HCT116 (cell line): ENCODE measurements around the gene RETREG1. TPM values are rescaled to one million over a fixed set of nuclear protein-coding genes. Genes with fewer than 3 reads are reported as not detected.

Source experiments
- ATAC-seq: fragments of 200-7000 bp; cut with Tn5 transposase; 2 replicates; pipeline ENCODE4 v1.9.1; 2020; ENCODE audit warnings: mild to moderate bottlenecking, moderate library complexity
- BruUV-seq: library from RNA; stranded (reverse); fragments of 400-500 nt; replicated peaks from 2 replicates; lab custom pipeline; 2021; lab: Mats Ljungman, UMichigan
- CTCF ChIA-PET: fragments of 300-600 bp; sonication (Branson Sonifier 250); formaldehyde crosslinking; loops from one replicate; lab custom pipeline; 2021; ENCODE audit warnings: antibody characterized with exemption; lab: Charles Lee
- POLR2A ChIA-PET: fragments of 300-600, 350-600 bp; sonication (Branson Sonifier 250); formaldehyde crosslinking; loops from one replicate; lab custom pipeline; 2021; ENCODE audit warnings: antibody characterized with exemption; lab: Charles Lee
- RAD21 ChIA-PET, 2 experiments: fragments of 300-600 bp; sonication (Branson Sonifier 250); formaldehyde crosslinking; loops; one replicate each; lab custom pipeline; 2023; ENCODE audit warnings: low total read pairs in 2 of 2; ENCODE audit not compliant: uncharacterized antibody in 2 of 2, unreplicated experiment in 2 of 2, low non-redundant PET in 1 of 2; lab: Charles Lee
- DNase-seq: peaks from one replicate; pipeline ENCODE4 v3.0.0-alpha.2; 2010; ENCODE audit warnings: low read depth, low spot score
- H2AFZ ChIP-seq: fragments of 200-600 bp; shearing (Covaris generic), sonication (generic); 2 replicates; pipeline ENCODE4 v1.6.1; 2017; ENCODE audit warnings: low read depth, mixed run types, mixed read lengths, antibody characterized with exemption, low read length; ENCODE audit not compliant: poor library complexity, severe bottlenecking
- H3K27ac ChIP-seq: 2 replicates; pipeline ENCODE4 v1.5.1; 2012; ENCODE audit warnings: low read depth, low read length
- H3K27me3 ChIP-seq: fragments of 200-600 bp; sonication (generic); 2 replicates; pipeline ENCODE4 v1.6.1; 2016; ENCODE audit warnings: mixed run types, low read length, mixed read lengths; ENCODE audit not compliant: insufficient read depth
- H3K36me3 ChIP-seq, 2 experiments: fragments of 200-500 bp in 1 of 2; fragments of 200-600 bp in 1 of 2; sonication (Bioruptor generic) in 1 of 2; sonication (generic) in 1 of 2; 2 replicates each; pipeline versions ENCODE4 v1.5.1 to v1.6.1; 2014 to 2016; ENCODE audit warnings: low read length in 2 of 2, inconsistent platforms in 1 of 2, mixed read lengths in 1 of 2, mixed run types in 1 of 2; ENCODE audit not compliant: insufficient read depth in 2 of 2, control insufficient read depth in 1 of 2
- H3K4me1 ChIP-seq, 2 experiments: fragments of 200-600 bp in 1 of 2; sonication (generic) in 1 of 2; 2 replicates each; pipeline versions ENCODE4 v1.5.1 to v1.6.1; 2012 to 2017; ENCODE audit warnings: low read length in 2 of 2, inconsistent platforms in 1 of 2, mild to moderate bottlenecking in 1 of 2, mixed read lengths in 1 of 2, mixed run types in 1 of 2, moderate library complexity in 1 of 2; ENCODE audit not compliant: insufficient read depth in 2 of 2, control insufficient read depth in 1 of 2
- H3K4me2 ChIP-seq: fragments of 200-600 bp; sonication (generic); 2 replicates; pipeline ENCODE4 v1.6.1; 2017; ENCODE audit warnings: mixed run types, low read length, mixed read lengths
- H3K4me3 ChIP-seq, 2 experiments: fragments of 200-600 bp in 1 of 2; sonication (generic) in 1 of 2; replicated peaks in 1 of 2; 2 replicates each; pipeline ENCODE4 v1.5.1; 2011 to 2016; ENCODE audit warnings: low read length in 2 of 2, control low read depth in 1 of 2, low read depth in 1 of 2, mild to moderate bottlenecking in 1 of 2, mixed read lengths in 1 of 2, mixed run types in 1 of 2
- H3K79me2 ChIP-seq: fragments of 200-600 bp; sonication (generic); 2 replicates; pipeline ENCODE4 v1.6.1; 2017; ENCODE audit warnings: mild to moderate bottlenecking, mixed run types, low read length, moderate library complexity, mixed read lengths; ENCODE audit not compliant: insufficient read depth
- H3K9ac ChIP-seq: fragments of 200-600 bp; sonication (generic); 2 replicates; pipeline ENCODE4 v1.6.1; 2016; ENCODE audit warnings: low read length, mixed read lengths
- H3K9me2 ChIP-seq: fragments of 200-600 bp; sonication (generic), shearing (Covaris generic); 2 replicates; pipeline ENCODE4 v1.6.1; 2017; ENCODE audit warnings: mixed run types, mild to moderate bottlenecking, moderate library complexity; ENCODE audit not compliant: insufficient read depth
- H3K9me3 ChIP-seq, 2 experiments: fragments of 200-500 bp in 1 of 2; fragments of 200-600 bp in 1 of 2; sonication (Bioruptor generic) in 1 of 2; sonication (generic) in 1 of 2; 2 replicates each; pipeline ENCODE4 v1.6.1; 2014 to 2017; ENCODE audit warnings: low read length in 2 of 2, mixed read lengths in 2 of 2, inconsistent platforms in 1 of 2, low read depth in 1 of 2, mild to moderate bottlenecking in 1 of 2, mixed run types in 1 of 2, moderate library complexity in 1 of 2; ENCODE audit not compliant: control insufficient read depth in 1 of 2, insufficient read depth in 1 of 2
- H4K20me1 ChIP-seq: fragments of 200-600 bp; sonication (generic), shearing (Covaris generic); 2 replicates; pipeline ENCODE4 v1.6.1; 2017; ENCODE audit warnings: mixed run types, mild to moderate bottlenecking, moderate library complexity; ENCODE audit not compliant: insufficient read depth
- CBX3 ChIP-seq: IDR thresholded peaks from 2 replicates; pipeline ENCODE4 v1.6.1; 2012; ENCODE audit warnings: low read depth
- ELF1 ChIP-seq: IDR thresholded peaks from 2 replicates; pipeline ENCODE4 v1.6.1; 2012; ENCODE audit warnings: low read depth, borderline replicate concordance
- EZH2 ChIP-seq: fragments of 200-600 bp; sonication (generic); IDR thresholded peaks from 2 replicates; pipeline ENCODE4 v1.6.1; 2017; ENCODE audit warnings: antibody characterized with exemption, mixed run types
- FOSL1 ChIP-seq: IDR thresholded peaks from 2 replicates; pipeline ENCODE4 v1.6.1; 2012; ENCODE audit warnings: low read depth
- JUND ChIP-seq: IDR thresholded peaks from 2 replicates; pipeline ENCODE4 v1.6.1; 2012
- POLR2A ChIP-seq: IDR thresholded peaks from 2 replicates; pipeline ENCODE4 v1.7.0; 2011; ENCODE audit warnings: borderline replicate concordance; ENCODE audit not compliant: insufficient read depth, insufficient read length; ENCODE audit errors: extremely low read depth
- POLR2AphosphoS5 ChIP-seq: IDR thresholded peaks from 2 replicates; pipeline ENCODE4 v1.6.1; 2011; ENCODE audit warnings: mild to moderate bottlenecking, low read depth, low read length, moderate library complexity
- SP1 ChIP-seq: IDR thresholded peaks from 2 replicates; pipeline ENCODE4 v1.6.1; 2012; ENCODE audit warnings: low read depth
- SRF ChIP-seq: IDR thresholded peaks from 2 replicates; pipeline ENCODE4 v1.6.1; 2012; ENCODE audit warnings: low read depth
- YY1 ChIP-seq: IDR thresholded peaks from 2 replicates; pipeline ENCODE4 v1.6.1; 2011; ENCODE audit warnings: low read length, low read depth, moderate library complexity, mild to moderate bottlenecking; ENCODE audit not compliant: insufficient replicate concordance; ENCODE audit errors: extremely low read depth
- ZFX ChIP-seq: fragments of 450-650 bp; IDR thresholded peaks from 2 replicates; pipeline ENCODE4 v1.6.1; 2017
- intact Hi-C: fragments of 100-400 bp; cut with micrococcal nuclease; formaldehyde crosslinking; loops from 2 replicates; pipeline ENCODE4 v1.10.0; 2022
- total RNA-seq: library from RNA; stranded (reverse); gene quantifications from one replicate; pipeline ENCODE4 v1.2.1, GENCODE V29; 2021; ENCODE audit not compliant: unreplicated experiment
- TF ChIP-seq, protein P1 (sequence below): IDR thresholded peaks from 2 replicates; pipeline ENCODE4 v1.6.1; 2012
- TF ChIP-seq, protein P2 (sequence below): IDR thresholded peaks from 2 replicates; pipeline ENCODE4 v1.6.1; 2011; ENCODE audit warnings: mild to moderate bottlenecking, low read length, moderate library complexity; ENCODE audit not compliant: insufficient replicate concordance; ENCODE audit errors: extremely low read depth
- TF ChIP-seq, protein P3 (sequence below): IDR thresholded peaks from 2 replicates; pipeline ENCODE4 v1.6.1; 2012; ENCODE audit warnings: low read depth

RETREG1 gene
- total RNA-seq, 1 experiment from 2014 or later = 6.0 TPM

DNA sequence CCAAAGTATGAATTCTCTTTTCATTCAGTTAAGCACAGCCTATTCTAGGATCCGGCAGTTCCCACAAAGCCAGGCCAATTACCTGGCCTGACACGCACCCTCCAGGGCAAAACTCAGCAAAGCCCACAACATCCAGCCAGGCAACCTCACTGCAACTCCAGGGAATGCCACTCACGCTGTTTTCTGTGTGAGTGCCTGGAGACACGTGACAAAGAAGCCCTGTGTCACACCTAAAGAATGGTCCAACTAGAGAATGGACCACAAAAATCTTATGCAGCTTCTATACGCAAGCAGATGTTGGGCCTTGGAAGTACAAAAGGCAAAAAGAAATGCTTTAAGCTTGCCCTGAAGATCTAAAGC, 20.2 kb downstream of the RETREG1 start:
- DNase-seq (no peak), ATAC-seq (no peak)
- RAD21 ChIA-PET = no interaction called here
- Histone ChIP-seq H3K9ac (no peak overlapping the region), H2AFZ (no peak overlapping the region), H3K36me3 (no peaks in the 10 kb centered on the region), H3K9me3 (no peaks in the 10 kb centered on the region), H3K79me2 (no peaks in the 10 kb centered on the region), H3K9me2 (no peaks in the 10 kb centered on the region), H3K27me3 (no peaks in the 10 kb centered on the region), H3K4me2 (no peak overlapping the region), H3K4me1 (peaks cover 6% of the 10 kb centered on the region in 2 experiments; a peak in 1 of 4 replicates), H4K20me1 (no peaks in the 10 kb centered on the region), H3K4me3 (no peak overlapping the region), H3K27ac (no peak overlapping the region)
- CTCF ChIA-PET = no interaction called here
- POLR2A ChIA-PET = no interaction called here
- intact Hi-C loops = no loop called here
- TF ChIP-seq, protein P1, sequence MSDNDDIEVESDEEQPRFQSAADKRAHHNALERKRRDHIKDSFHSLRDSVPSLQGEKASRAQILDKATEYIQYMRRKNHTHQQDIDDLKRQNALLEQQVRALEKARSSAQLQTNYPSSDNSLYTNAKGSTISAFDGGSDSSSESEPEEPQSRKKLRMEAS = no peak
- TF ChIP-seq CBX3 (no peak), SP1 (no peak), POLR2A (no peak)
- BruUV-seq = no TSS peak

DNA sequence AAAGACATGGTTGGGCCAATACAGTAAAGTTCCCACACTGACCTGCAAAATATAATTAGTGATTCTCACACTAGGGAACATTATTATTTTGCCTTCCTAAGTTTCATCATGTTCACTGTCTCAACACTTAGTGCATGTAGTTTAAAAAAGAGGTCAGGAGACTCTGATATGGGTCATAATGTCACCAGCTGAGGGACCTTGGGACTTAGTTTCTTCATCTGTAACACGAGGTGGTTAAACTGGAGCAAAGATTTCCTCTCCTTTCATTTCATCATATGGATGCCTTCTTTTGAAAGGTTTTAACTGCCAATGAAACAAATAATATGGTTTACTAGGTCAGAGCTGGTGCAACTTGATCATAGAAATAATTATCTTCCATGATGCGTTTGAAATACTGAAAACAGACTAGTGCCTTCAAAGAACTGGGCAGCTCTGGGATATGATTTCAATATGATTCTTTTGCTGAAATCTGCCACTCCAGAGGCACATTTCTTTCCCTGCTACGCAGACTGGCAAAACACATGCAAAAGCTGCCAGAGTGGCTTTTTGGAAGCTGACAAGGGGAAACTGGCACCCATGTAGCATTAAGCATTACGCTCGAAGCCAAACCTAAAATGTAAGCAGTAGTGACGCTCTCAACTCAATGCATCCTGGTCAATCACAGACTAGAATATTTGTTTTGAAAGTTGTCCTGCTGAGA, 20.8 kb downstream of the RETREG1 start:
- DNase-seq (no peak), ATAC-seq (no peak)
- ChIA-PET CTCF (no interaction called here), RAD21 (no interaction called here), POLR2A (no interaction called here)
- intact Hi-C loops = no loop called here
- Histone ChIP-seq H3K79me2 (no peaks in the 10 kb centered on the region), H2AFZ (no peak overlapping the region), H3K4me2 (no peak overlapping the region), H3K27me3 (no peaks in the 10 kb centered on the region), H3K4me1 (peaks cover 6% of the 10 kb centered on the region in 2 experiments; a peak in 1 of 4 replicates), H3K9me3 (no peaks in the 10 kb centered on the region), H4K20me1 (no peaks in the 10 kb centered on the region), H3K4me3 (no peak overlapping the region), H3K9ac (no peak overlapping the region), H3K9me2 (no peaks in the 10 kb centered on the region), H3K27ac (no peak overlapping the region), H3K36me3 (no peaks in the 10 kb centered on the region)
- no TSS peak for BruUV-seq
- TF ChIP-seq, protein P2, sequence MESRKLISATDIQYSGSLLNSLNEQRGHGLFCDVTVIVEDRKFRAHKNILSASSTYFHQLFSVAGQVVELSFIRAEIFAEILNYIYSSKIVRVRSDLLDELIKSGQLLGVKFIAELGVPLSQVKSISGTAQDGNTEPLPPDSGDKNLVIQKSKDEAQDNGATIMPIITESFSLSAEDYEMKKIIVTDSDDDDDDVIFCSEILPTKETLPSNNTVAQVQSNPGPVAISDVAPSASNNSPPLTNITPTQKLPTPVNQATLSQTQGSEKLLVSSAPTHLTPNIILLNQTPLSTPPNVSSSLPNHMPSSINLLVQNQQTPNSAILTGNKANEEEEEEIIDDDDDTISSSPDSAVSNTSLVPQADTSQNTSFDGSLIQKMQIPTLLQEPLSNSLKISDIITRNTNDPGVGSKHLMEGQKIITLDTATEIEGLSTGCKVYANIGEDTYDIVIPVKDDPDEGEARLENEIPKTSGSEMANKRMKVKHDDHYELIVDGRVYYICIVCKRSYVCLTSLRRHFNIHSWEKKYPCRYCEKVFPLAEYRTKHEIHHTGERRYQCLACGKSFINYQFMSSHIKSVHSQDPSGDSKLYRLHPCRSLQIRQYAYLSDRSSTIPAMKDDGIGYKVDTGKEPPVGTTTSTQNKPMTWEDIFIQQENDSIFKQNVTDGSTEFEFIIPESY = no peak
- TF ChIP-seq SP1 (no peak), YY1 (no peak), ZFX (no peak), POLR2A (no peak), EZH2 (no peak), SRF (no peak), JUND (no peak), ELF1 (no peak), POLR2AphosphoS5 (no peak), CBX3 (no peak), FOSL1 (no peak)
- TF ChIP-seq, protein P3, sequence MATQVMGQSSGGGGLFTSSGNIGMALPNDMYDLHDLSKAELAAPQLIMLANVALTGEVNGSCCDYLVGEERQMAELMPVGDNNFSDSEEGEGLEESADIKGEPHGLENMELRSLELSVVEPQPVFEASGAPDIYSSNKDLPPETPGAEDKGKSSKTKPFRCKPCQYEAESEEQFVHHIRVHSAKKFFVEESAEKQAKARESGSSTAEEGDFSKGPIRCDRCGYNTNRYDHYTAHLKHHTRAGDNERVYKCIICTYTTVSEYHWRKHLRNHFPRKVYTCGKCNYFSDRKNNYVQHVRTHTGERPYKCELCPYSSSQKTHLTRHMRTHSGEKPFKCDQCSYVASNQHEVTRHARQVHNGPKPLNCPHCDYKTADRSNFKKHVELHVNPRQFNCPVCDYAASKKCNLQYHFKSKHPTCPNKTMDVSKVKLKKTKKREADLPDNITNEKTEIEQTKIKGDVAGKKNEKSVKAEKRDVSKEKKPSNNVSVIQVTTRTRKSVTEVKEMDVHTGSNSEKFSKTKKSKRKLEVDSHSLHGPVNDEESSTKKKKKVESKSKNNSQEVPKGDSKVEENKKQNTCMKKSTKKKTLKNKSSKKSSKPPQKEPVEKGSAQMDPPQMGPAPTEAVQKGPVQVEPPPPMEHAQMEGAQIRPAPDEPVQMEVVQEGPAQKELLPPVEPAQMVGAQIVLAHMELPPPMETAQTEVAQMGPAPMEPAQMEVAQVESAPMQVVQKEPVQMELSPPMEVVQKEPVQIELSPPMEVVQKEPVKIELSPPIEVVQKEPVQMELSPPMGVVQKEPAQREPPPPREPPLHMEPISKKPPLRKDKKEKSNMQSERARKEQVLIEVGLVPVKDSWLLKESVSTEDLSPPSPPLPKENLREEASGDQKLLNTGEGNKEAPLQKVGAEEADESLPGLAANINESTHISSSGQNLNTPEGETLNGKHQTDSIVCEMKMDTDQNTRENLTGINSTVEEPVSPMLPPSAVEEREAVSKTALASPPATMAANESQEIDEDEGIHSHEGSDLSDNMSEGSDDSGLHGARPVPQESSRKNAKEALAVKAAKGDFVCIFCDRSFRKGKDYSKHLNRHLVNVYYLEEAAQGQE = no peak
- TF ChIP-seq, protein P1 = no peak
